ENCODE data around the gene BMPR2. TPM values are rescaled to one million over a fixed set of nuclear protein-coding genes. Genes with fewer than 3 reads are reported as not detected.

The BMPR2 gene
- total RNA-seq, 1 experiment from 2014 or later: 12.8 TPM

GRCh38 chr2:202426751-202427150 is 50.6 kb downstream of the BMPR2 start:
- RAD21 ChIA-PET (ENCODE audit: low non-redundant PET in 1 of 2, low total read pairs in 2 of 2, uncharacterized antibody in 2 of 2, unreplicated experiment in 2 of 2): no interaction called here

More at GRCh38 chr2:202426751-202427150, 50.6 kb downstream of the BMPR2 start:
- ChIA-PET POLR2A (no interaction called here), CTCF (no interaction called here)
- Histone ChIP-seq H3K4me1 (ENCODE audit: control insufficient read depth in 1 of 2, insufficient read depth in 2 of 2, low read length in 2 of 2) (peaks cover 6 to 10% of the 10 kb centered on the region in 2 experiments; a peak in 3 of 4 replicates), H3K9me2 (ENCODE audit: insufficient read depth) (no peaks in the 10 kb centered on the region), H3K4me3 (replicated peaks in 1 of 2; ENCODE audit: low read depth in 1 of 2, low read length in 2 of 2) (no peak overlapping the region), H3K9me3 (ENCODE audit: control insufficient read depth in 1 of 2, insufficient read depth in 1 of 2, low read depth in 1 of 2, low read length in 2 of 2) (no peaks in the 10 kb centered on the region; a peak in 1 of 4 replicates), H3K9ac (ENCODE audit: low read length) (no peak overlapping the region), H4K20me1 (ENCODE audit: insufficient read depth) (no peaks in the 10 kb centered on the region), H3K36me3 (ENCODE audit: control insufficient read depth in 1 of 2, insufficient read depth in 2 of 2, low read length in 2 of 2) (no peaks in the 10 kb centered on the region), H3K4me2 (ENCODE audit: low read length) (no peak overlapping the region), H3K27me3 (ENCODE audit: insufficient read depth, low read length) (no peaks in the 10 kb centered on the region), H3K79me2 (ENCODE audit: insufficient read depth, low read length) (no peaks in the 10 kb centered on the region), H2AFZ (ENCODE audit: low read depth, low read length, poor library complexity, severe bottlenecking) (no peak overlapping the region), H3K27ac (ENCODE audit: low read depth, low read length) (no peak overlapping the region)
- no TSS peak for BruUV-seq (replicated peaks)
- TF ChIP-seq FOSL1 (IDR thresholded peaks at IDR 0.05; ENCODE audit: low read depth) (no peak), EGR1 (IDR thresholded peaks at IDR 0.05; ENCODE audit: low read depth) (no peak), SRF (IDR thresholded peaks at IDR 0.05; ENCODE audit: low read depth) (no peak), JUND (IDR thresholded peaks at IDR 0.05) (no peak), REST (IDR thresholded peaks at IDR 0.05; ENCODE audit: low read depth) (no peak), ZNF274 (IDR thresholded peaks at IDR 0.05; ENCODE audit: low read depth, low read length) (no peak), SP1 (IDR thresholded peaks at IDR 0.05; ENCODE audit: low read depth) (no peak), CEBPB (IDR thresholded peaks at IDR 0.05; ENCODE audit: low read depth) (no peak), POLR2AphosphoS5 (IDR thresholded peaks at IDR 0.05; ENCODE audit: low read depth, low read length) (no peak), CBX3 (IDR thresholded peaks at IDR 0.05; ENCODE audit: low read depth) (no peak), TCF7L2 (IDR thresholded peaks at IDR 0.05; ENCODE audit: borderline replicate concordance, extremely low read depth, insufficient read depth, insufficient read length) (no peak), POLR2A (IDR thresholded peaks at IDR 0.05; ENCODE audit: borderline replicate concordance, extremely low read depth, insufficient read depth, insufficient read length) (no peak)
- TF ChIP-seq, protein P1, sequence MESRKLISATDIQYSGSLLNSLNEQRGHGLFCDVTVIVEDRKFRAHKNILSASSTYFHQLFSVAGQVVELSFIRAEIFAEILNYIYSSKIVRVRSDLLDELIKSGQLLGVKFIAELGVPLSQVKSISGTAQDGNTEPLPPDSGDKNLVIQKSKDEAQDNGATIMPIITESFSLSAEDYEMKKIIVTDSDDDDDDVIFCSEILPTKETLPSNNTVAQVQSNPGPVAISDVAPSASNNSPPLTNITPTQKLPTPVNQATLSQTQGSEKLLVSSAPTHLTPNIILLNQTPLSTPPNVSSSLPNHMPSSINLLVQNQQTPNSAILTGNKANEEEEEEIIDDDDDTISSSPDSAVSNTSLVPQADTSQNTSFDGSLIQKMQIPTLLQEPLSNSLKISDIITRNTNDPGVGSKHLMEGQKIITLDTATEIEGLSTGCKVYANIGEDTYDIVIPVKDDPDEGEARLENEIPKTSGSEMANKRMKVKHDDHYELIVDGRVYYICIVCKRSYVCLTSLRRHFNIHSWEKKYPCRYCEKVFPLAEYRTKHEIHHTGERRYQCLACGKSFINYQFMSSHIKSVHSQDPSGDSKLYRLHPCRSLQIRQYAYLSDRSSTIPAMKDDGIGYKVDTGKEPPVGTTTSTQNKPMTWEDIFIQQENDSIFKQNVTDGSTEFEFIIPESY (IDR thresholded peaks at IDR 0.05; ENCODE audit: extremely low read depth, insufficient replicate concordance, low read length): no peak
- TF ChIP-seq, protein P2, sequence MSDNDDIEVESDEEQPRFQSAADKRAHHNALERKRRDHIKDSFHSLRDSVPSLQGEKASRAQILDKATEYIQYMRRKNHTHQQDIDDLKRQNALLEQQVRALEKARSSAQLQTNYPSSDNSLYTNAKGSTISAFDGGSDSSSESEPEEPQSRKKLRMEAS (IDR thresholded peaks at IDR 0.05): no peak
- intact Hi-C loops (cut with micrococcal nuclease): no loop called here
- no peak for ATAC-seq
- no peak for DNase-seq (ENCODE audit: low read depth, low spot score)

All from HCT116 (cell line).